COLO668 (cell line): ENCODE data around the gene CALD1.

Experiments
- DNase-seq: peaks from one replicate; lab custom pipeline; 2025; ENCODE audit not compliant: unreplicated experiment; lab: John Stamatoyannopoulos, UW

CALD1 gene

DNA sequence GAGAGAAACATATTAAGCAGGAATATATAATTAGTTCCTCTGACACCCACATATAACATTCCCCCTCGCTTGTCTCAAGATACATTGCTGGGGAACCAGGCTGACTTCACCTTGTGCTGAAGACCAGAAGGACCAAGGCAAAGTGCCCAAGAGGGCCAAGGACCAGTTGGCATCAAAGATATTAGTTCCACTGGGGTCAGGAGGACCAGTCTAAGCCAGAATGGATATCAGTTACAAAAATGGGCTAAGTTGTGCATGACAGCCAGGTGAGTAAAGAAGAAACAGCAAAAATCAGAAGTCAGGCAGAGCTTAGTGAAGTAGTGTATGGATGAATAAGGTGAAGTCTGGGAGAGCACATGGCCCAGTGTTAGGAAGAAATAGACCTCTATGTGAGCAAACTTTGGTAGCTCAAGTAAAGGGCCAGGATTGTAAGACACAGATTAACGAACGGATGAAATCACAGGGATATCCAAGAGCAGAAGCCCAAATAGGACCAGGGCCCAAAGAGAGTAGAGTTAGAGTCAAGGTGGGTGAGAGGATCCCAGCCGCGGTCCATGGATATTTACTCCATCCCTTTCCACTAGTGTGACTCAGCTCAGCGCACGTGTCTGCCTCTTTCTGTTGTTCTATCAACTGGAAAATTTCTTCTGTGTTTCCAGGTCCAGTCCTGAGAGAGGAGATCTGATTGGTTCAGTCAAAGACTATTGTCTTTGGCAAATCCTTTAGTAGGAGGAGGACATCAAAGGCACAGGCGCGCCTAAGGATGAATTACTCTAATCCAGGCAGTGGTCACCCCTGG is 5.0 kb downstream of the CALD1 start:
- no peak for DNase-seq

GRCh38 chr7:134785842-134786241 is 6.4 kb downstream of the CALD1 start:
- DNase-seq, result no peak

- DNase-seq, result no peak
These were observed 7.6 kb downstream of the CALD1 start for GRCh38 chr7:134787064-134787463.

- no peak for DNase-seq
These were observed 8.3 kb downstream of the CALD1 start for GRCh38 chr7:134787720-134788119.

DNA sequence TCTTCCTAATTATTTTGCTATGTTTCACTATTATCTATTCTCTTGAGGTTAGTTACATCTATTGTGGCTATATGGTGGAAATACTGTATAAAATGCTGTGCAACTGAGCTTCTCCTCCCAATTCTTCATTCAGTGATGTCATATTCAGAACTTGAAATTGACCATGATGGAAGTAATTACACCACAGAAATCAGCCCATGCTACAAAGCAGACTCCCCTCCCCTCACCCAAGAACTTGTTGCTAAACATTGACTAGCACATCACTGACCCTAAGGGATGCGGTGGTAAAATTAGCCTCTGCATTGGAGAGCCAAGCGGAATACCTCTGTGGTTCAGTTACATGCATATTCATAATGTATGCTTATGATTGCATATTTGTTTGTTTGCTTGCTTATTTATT is 8.8 kb downstream of the CALD1 start:
- DNase-seq, result no peak

- no peak for DNase-seq
These were observed 10.7 kb downstream of the CALD1 start for GRCh38 chr7:134789967-134790685.

- DNase-seq, result no peak
These were observed 13.5 kb downstream of the CALD1 start for GRCh38 chr7:134792968-134793367.

DNA sequence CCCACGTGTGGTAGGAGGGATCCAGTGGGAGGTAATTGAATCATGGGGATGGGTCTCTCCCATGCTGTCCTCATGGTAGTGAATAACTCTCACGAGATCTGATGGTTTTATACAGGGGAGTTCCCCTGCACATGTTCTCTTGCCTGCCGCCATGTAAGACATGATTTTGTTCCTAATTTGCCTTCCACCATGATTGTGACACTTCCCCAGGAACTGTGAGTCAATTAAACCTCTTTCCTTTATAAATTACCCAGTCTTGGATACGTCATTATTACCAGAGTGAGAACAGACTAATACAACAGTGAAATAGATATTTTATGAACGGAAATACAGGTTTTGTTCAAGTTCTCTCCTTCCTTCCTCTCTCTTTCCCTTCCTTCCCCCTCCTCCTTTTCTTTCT is 15.8 kb downstream of the CALD1 start:
- no peak for DNase-seq

- no peak for DNase-seq
These were observed 18.7 kb downstream of the CALD1 start for GRCh38 chr7:134798155-134798554.

GRCh38 chr7:134799377-134799776 is 19.9 kb downstream of the CALD1 start:
- no peak for DNase-seq

DNA sequence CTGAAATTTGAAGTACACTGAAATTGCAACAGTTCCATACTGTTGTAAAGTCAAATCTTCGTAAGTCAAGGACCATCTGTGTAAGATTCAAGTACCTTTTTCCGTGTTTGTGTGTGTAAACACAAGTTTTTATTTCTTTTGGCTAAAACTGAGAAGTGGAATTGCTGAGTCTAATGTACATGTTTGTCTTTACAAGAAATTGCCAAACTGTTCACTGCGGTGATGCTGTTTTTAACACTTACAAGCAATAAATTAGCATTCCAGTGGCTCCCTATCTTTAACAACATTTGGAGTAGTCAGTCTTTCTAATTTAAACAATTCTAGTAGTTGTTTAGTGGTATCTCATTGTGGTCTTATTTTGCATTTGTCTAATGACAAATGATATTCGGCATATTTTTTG is 23.3 kb downstream of the CALD1 start:
- DNase-seq, result no peak

GRCh38 chr7:134804351-134804750 is 24.9 kb downstream of the CALD1 start:
- DNase-seq, result no peak

DNA sequence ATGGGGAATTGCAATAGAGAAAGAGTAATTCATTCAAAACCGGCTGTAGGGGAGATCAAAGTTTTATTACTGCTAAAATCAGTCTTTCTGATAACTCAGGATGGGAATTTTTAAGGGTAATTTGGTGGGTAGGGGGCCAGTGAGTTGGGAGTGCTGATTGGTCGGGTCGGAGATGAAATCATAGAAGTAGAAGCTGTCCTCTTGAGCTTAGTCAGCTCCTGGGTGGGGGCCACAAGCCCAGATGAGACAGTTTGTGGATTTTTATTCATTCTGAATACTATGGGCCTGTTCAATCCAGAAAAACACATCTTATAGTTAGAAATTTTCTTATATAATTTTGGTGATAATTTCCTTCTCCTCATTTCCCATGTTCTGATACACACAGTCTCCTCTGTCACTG is 25.4 kb downstream of the CALD1 start:
- DNase-seq, result no peak

DNA sequence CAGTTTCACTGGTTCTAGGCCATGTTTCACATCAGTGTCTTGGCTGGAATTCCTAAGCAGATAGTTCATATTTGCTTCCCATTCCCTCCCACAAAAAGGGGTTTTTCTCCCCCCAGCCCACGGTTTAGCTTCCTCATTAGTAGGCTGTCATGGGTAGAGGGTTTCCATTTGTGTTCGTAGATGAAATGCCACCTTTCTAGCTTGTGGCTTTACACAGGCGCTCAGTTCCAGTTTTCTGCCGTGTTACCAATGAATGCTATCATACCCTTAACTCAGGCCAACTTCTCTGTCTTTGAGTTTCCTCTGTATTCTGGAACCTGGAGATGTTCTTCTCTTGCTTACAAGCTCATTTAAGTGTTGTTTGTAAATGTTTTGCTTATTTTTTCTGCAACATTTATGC is 26.8 kb downstream of the CALD1 start:
- DNase-seq, result no peak

DNA sequence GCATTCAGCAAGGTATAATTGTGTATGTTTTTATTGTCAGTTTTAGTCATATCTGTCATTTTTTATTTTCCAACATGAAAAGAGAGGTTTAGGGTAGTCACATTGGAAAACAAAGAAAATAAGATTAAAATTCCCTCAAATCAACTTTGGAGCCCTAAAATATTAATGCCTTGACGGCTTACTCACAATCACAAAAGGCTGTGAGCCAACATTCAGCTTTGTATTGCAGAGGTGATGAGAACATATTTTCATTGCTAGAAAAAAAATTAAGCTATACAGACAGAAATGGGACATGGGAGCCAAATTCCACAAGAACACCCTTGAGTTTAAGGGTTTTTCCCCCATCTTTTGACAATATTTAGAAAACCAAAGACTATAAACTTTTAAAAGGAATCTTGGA is 30.2 kb downstream of the CALD1 start:
- DNase-seq, result no peak

DNA sequence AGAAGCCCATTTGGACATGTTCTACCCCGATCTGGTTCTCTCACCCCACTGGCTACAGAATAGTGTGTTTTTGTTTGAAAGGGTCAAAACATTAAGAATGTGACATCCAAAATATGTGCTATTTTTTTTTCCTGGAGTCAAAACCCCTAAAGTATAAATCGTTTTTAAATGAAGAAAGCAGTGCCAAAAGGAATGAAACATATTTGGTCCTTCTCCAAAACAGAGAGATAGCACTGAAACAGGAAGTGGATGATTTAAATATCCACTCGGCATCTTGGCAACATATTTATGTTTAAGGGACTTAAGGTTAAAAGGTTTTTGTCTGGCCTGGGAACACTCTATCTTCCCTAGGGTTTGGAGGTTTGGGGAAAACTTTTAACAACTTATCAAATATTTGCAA is 32.3 kb downstream of the CALD1 start:
- DNase-seq, result no peak

GRCh38 chr7:134813663-134814396 is 34.4 kb downstream of the CALD1 start:
- DNase-seq, result no peak

- DNase-seq, result no peak
These were observed 35.4 kb downstream of the CALD1 start for GRCh38 chr7:134814730-134815364.

- DNase-seq, result no peak
These were observed 39.3 kb downstream of the CALD1 start for GRCh38 chr7:134818613-134819345.

DNA sequence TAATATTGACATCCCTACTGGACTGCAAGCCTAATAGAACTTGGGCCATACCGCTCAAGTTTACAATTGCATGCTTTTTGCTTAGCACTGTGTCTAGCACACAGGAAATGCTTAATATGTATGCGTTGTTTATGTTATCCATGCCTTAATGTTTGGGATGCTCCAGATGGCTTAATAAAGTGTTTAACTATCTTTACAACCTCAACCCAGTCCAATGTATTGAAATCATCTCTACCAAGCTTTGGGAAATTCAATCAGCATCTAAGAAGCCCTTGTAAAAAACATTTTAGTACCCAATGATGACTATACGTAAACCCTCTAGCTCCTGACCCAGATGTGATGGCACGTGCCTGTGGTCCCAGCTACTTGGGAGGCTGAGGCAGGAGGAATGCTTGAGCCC is 40.0 kb downstream of the CALD1 start:
- no peak for DNase-seq

DNA sequence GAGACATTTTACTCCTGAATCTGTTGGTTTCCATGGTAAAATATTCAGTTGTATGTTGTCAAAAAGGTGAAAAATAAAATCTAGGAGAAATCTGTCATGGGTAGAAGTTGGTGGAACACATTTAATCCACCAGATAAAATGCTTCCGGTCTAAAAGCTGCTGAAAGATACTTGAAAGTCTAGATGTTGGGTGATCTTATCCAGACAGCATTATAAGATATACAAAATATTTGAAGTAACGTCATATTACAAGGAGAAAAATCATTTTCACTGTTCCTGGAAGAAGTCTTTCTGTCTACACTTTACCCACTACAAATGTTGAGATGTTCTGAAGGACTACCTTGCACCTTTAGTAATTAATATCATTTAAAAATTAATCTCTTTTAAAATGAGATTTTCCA is 40.9 kb downstream of the CALD1 start:
- DNase-seq, result no peak
